GM18519 (cell line): ENCODE measurements around the gene CP.

Experiments used
- ATAC-seq: cut with Tn5 transposase; IDR thresholded peaks from one replicate; pipeline ENCODE4 v1.9.1; 2021; ENCODE audit warnings: mild to moderate bottlenecking, moderate library complexity; ENCODE audit not compliant: unreplicated experiment, low FRiP score

The CP gene

GRCh38 chr3:149129326-149130205, 92.1 kb downstream of the CP start, which contains the start of gene HPS3:
TSS of gene HPS3 (plus strand) at chr3:149129638. CDS start at chr3:149129724, 86 bp downstream.
- ATAC-seq: peak; percentile 90

- ATAC-seq: no peak
Measured at GRCh38 chr3:149128821-149129220, 92.8 kb downstream of the CP start.

GRCh38 chr3:149122721-149123578, 98.7 kb downstream of the CP start:
- no peak for ATAC-seq
